ENCODE results near the gene HDAC4. TPM values are rescaled to one million over a fixed set of nuclear protein-coding genes. Genes with fewer than 3 reads are reported as not detected.

The HDAC4 gene
- polyA plus RNA-seq, 1 donor: 20.2 TPM

GRCh38 chr2:239425631-239426030 is 24.8 kb upstream of the HDAC4 start:
- DNase-seq: no peak

- no peak for DNase-seq
Measured at GRCh38 chr2:239424337-239425045, 23.7 kb upstream of the HDAC4 start.

- no peak for DNase-seq
Measured at GRCh38 chr2:239423551-239423950, 22.7 kb upstream of the HDAC4 start.

- no peak for DNase-seq
Measured at GRCh38 chr2:239421851-239422250, 21.0 kb upstream of the HDAC4 start.

- DNase-seq: no peak
Measured at GRCh38 chr2:239420082-239420481, 19.3 kb upstream of the HDAC4 start.

- DNase-seq: no peak
Measured at GRCh38 chr2:239418918-239419317, 18.1 kb upstream of the HDAC4 start.

- no peak for DNase-seq
Measured at GRCh38 chr2:239412905-239413603, 12.2 kb upstream of the HDAC4 start.

GRCh38 chr2:239411549-239412319 is 10.9 kb upstream of the HDAC4 start:
- DNase-seq: no peak

GRCh38 chr2:239411117-239411516 is 10.3 kb upstream of the HDAC4 start:
- no peak for DNase-seq

GRCh38 chr2:239409976-239410375 is 9.2 kb upstream of the HDAC4 start:
- no peak for DNase-seq

- DNase-seq: no peak
Measured at GRCh38 chr2:239407112-239407511, 6.3 kb upstream of the HDAC4 start.

- no peak for DNase-seq
Measured at GRCh38 chr2:239406316-239406995, 5.6 kb upstream of the HDAC4 start.

- DNase-seq: no peak
Measured at GRCh38 chr2:239405071-239405470, 4.3 kb upstream of the HDAC4 start.

GRCh38 chr2:239402666-239403065 is 1.8 kb upstream of the HDAC4 start:
- DNase-seq: no peak

GRCh38 chr2:239401881-239402233 is 1.0 kb upstream of the HDAC4 start:
- DNase-seq: no peak

GRCh38 chr2:239401067-239401880 is 454 bp upstream of the HDAC4 start:
- peak; percentile 98 for DNase-seq

GRCh38 chr2:239399921-239400595 is 762 bp downstream of the HDAC4 start:
- no peak for DNase-seq

- no peak for DNase-seq
Measured at GRCh38 chr2:239399433-239399920, 1.3 kb downstream of the HDAC4 start.

- DNase-seq: no peak
Measured at GRCh38 chr2:239398521-239398921, 2.3 kb downstream of the HDAC4 start.

- no peak for DNase-seq
Measured at GRCh38 chr2:239397931-239398471, 2.8 kb downstream of the HDAC4 start.

Data from hindlimb muscle (tissue), 1 donor.